ENCODE results near the gene BRAT1.

BRAT1 gene

GRCh38 chr7:2497500-2498336, 57.6 kb downstream of the BRAT1 start:
- Histone ChIP-seq H3K4me3 (ENCODE audit: low read length in 2 of 2) (no peak overlapping the region), H3K27me3 (ENCODE audit: control insufficient read depth in 1 of 2, insufficient read depth in 2 of 2, low read length in 2 of 2) (peaks cover 12 to 23% of the 10 kb centered on the region in 2 donors), H3K9ac (ENCODE audit: low read length in 2 of 2) (no peak overlapping the region), H3K36me3 (ENCODE audit: control insufficient read depth in 2 of 2, insufficient read depth in 2 of 2, low read length in 2 of 2) (no peaks in the 10 kb centered on the region), H3K4me1 (ENCODE audit: control insufficient read depth, insufficient read depth, low read length) (peaks cover 2% of the 10 kb centered on the region), H3K27ac (ENCODE audit: low read length) (no peak overlapping the region), H3K9me3 (ENCODE audit: control insufficient read depth in 2 of 2, low read length in 2 of 2) (no peaks in the 10 kb centered on the region)

GRCh38 chr7:2497065-2497464, 58.3 kb downstream of the BRAT1 start:
- Histone ChIP-seq H3K36me3 (ENCODE audit: control insufficient read depth in 2 of 2, insufficient read depth in 2 of 2, low read length in 2 of 2) (no peaks in the 10 kb centered on the region), H3K9ac (ENCODE audit: low read length in 2 of 2) (no peak overlapping the region), H3K27ac (ENCODE audit: low read length) (no peak overlapping the region), H3K4me1 (ENCODE audit: control insufficient read depth, insufficient read depth, low read length) (peaks cover 2% of the 10 kb centered on the region), H3K27me3 (ENCODE audit: control insufficient read depth in 1 of 2, insufficient read depth in 2 of 2, low read length in 2 of 2) (peaks cover 12 to 23% of the 10 kb centered on the region in 2 donors), H3K9me3 (ENCODE audit: control insufficient read depth in 2 of 2, low read length in 2 of 2) (no peaks in the 10 kb centered on the region), H3K4me3 (ENCODE audit: low read length in 2 of 2) (no peak overlapping the region)

GRCh38 chr7:2496375-2496774, 58.9 kb downstream of the BRAT1 start:
- H3K4me1 ChIP-seq (ENCODE audit: control insufficient read depth, insufficient read depth, low read length): peaks cover 2% of the 10 kb centered on the region

GRCh38 chr7:2495418-2496299, 59.7 kb downstream of the BRAT1 start:
- Histone ChIP-seq H3K27ac (ENCODE audit: low read length) (no peak overlapping the region), H3K9me3 (ENCODE audit: control insufficient read depth in 2 of 2, low read length in 2 of 2) (no peaks in the 10 kb centered on the region), H3K36me3 (ENCODE audit: control insufficient read depth in 2 of 2, insufficient read depth in 2 of 2, low read length in 2 of 2) (no peaks in the 10 kb centered on the region), H3K27me3 (ENCODE audit: control insufficient read depth in 1 of 2, insufficient read depth in 2 of 2, low read length in 2 of 2) (peaks cover 12 to 23% of the 10 kb centered on the region in 2 donors), H3K4me3 (ENCODE audit: low read length in 2 of 2) (no peak overlapping the region), H3K9ac (ENCODE audit: low read length in 2 of 2) (no peak overlapping the region), H3K4me1 (ENCODE audit: control insufficient read depth, insufficient read depth, low read length) (peaks cover 2% of the 10 kb centered on the region)

More at GRCh38 chr7:2496375-2496774, 58.9 kb downstream of the BRAT1 start:
- H3K27ac ChIP-seq (ENCODE audit: low read length): no peak overlapping the region
- H3K9me3 ChIP-seq (ENCODE audit: control insufficient read depth in 2 of 2, low read length in 2 of 2): no peaks in the 10 kb centered on the region
- H3K36me3 ChIP-seq (ENCODE audit: control insufficient read depth in 2 of 2, insufficient read depth in 2 of 2, low read length in 2 of 2): no peaks in the 10 kb centered on the region
- peaks cover 12 to 23% of the 10 kb centered on the region in 2 donors for H3K27me3 ChIP-seq (ENCODE audit: control insufficient read depth in 1 of 2, insufficient read depth in 2 of 2, low read length in 2 of 2)
- H3K4me3 ChIP-seq (ENCODE audit: low read length in 2 of 2): no peak overlapping the region
- H3K9ac ChIP-seq (ENCODE audit: low read length in 2 of 2): no peak overlapping the region

DNA sequence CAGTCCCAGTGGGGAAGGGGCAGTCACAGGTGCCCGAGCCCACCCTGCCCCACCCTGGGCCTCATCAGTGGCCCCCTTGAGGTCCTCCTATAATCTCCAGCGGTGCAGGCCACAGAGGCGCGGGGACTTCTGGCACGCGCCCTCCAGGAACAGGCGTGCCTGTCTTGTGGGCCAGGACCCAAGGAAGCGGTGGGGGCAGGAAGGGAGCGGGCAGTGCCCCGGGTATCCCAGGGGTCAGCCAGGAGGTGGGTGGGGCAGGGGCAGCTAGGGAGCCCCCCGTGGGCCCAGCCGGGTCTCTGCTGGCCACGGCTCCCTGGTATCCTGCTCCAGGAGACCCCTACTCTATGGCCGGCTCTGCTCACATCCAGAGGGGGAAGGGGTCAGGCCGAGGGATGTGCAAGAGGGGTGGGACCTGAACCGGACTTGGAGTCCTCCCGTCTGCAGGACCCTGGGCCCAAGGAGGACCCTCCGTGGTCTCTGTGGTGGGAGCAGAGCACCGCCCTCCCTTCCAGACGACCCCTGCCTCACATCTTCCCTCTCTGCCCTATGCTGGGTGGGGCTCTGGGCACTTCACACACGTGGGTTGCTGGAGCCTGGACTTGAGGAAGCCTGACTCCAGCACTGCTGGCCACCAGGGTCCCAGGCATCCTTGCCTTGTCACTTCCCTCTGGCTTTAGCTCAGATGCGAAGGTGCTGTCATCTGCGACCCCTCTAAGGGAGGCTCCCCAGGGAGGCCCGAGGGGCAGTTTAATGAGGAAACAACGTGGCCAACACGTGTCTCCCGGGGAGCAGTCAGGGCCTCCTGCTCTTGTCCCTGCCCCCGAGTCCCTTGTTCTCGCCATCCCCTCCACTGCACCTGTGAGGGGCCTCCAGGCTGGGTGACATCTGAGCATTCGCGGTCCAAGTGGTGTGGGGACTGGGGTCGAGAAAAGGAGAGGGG, 60.9 kb downstream of the BRAT1 start:
- H3K4me1 ChIP-seq (ENCODE audit: control insufficient read depth, insufficient read depth, low read length): peaks cover 6% of the 10 kb centered on the region
- no peaks in the 10 kb centered on the region for H3K9me3 ChIP-seq (ENCODE audit: control insufficient read depth in 2 of 2, low read length in 2 of 2)
- H3K4me3 ChIP-seq (ENCODE audit: low read length in 2 of 2): no peak overlapping the region
- no peak overlapping the region for H3K9ac ChIP-seq (ENCODE audit: low read length in 2 of 2)
- no peaks in the 10 kb centered on the region for H3K36me3 ChIP-seq (ENCODE audit: control insufficient read depth in 2 of 2, insufficient read depth in 2 of 2, low read length in 2 of 2)
- peaks cover 12 to 21% of the 10 kb centered on the region in 2 donors for H3K27me3 ChIP-seq (ENCODE audit: control insufficient read depth in 1 of 2, insufficient read depth in 2 of 2, low read length in 2 of 2)
- H3K27ac ChIP-seq (ENCODE audit: low read length): no peak overlapping the region

DNA sequence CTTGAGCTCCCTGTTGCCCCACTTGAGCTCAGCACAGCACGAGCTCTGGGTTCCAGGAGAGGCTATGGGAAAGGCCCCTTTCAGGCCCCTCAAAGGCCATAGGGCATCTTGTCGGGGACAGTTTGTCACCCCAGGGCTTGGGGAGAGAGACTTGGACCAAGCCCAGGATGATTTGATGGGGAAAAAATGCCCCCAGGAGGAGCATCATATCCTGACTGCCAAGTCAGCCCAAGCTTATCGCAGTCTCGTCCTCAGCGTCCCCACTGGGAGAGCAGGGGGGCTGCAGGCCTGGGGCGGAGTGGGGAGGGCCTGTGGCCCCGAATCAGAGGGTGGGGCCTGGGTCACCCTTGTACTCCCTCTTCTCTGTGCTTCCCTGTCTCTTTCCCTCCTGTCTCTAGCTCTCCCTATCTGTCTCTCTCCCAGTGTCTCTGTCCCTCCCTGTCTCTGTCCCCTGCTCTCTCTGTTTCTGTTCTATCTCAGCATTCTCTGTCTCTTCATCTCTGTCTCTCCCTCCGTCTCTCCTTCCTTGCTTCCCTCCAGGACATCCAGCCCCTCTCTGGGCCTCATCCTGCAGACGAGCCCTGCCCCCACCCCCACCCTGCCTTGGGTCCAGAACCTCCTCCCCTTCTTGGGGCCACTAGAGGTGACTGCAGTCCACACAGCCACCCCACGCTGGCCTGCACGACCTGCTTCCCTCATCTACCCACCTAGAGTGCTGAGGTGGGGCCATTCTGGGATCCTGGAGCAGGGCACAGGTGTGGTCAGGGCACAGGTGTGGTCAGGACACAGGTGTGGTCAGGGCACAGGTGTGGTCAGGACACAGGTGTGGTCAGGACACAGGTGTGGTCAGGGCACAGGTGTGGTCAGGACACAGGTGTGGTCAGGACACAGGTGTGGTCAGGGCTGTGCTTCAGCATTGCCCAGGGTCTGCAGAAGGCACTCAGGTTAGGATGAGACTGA, 61.8 kb downstream of the BRAT1 start:
- Histone ChIP-seq H3K27me3 (ENCODE audit: control insufficient read depth in 1 of 2, insufficient read depth in 2 of 2, low read length in 2 of 2) (peaks cover 9 to 12% of the 10 kb centered on the region in 2 donors), H3K4me1 (ENCODE audit: control insufficient read depth, insufficient read depth, low read length) (peaks cover 10% of the 10 kb centered on the region), H3K36me3 (ENCODE audit: control insufficient read depth in 2 of 2, insufficient read depth in 2 of 2, low read length in 2 of 2) (no peaks in the 10 kb centered on the region), H3K4me3 (ENCODE audit: low read length in 2 of 2) (no peak overlapping the region), H3K27ac (ENCODE audit: low read length) (no peak overlapping the region), H3K9ac (ENCODE audit: low read length in 2 of 2) (no peak overlapping the region), H3K9me3 (ENCODE audit: control insufficient read depth in 2 of 2, low read length in 2 of 2) (no peaks in the 10 kb centered on the region)

DNA sequence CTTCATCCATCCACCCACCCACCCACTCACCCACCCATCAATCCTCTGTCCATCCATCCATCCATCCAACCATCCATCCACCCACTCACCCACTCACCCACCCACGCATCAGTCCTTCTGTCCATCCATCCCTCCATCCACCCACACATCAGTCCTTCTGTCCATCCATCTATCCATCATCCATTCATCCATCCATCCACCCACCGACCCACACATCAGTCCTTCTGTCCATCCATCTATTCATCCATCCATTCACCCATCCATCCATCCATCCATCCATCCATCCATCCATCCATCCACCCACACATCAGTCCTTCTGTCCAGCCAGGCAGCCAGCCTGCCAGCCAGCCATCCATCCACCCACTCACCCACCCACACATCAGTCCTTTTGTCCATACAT, 63.3 kb downstream of the BRAT1 start:
- peaks cover 5 to 6% of the 10 kb centered on the region in 2 donors for H3K27me3 ChIP-seq (ENCODE audit: control insufficient read depth in 1 of 2, insufficient read depth in 2 of 2, low read length in 2 of 2)
- no peaks in the 10 kb centered on the region for H3K9me3 ChIP-seq (ENCODE audit: control insufficient read depth in 2 of 2, low read length in 2 of 2)
- no peak overlapping the region for H3K4me3 ChIP-seq (ENCODE audit: low read length in 2 of 2)
- no peak overlapping the region for H3K9ac ChIP-seq (ENCODE audit: low read length in 2 of 2)
- no peaks in the 10 kb centered on the region for H3K36me3 ChIP-seq (ENCODE audit: control insufficient read depth in 2 of 2, insufficient read depth in 2 of 2, low read length in 2 of 2)
- peaks cover 18% of the 10 kb centered on the region for H3K4me1 ChIP-seq (ENCODE audit: control insufficient read depth, insufficient read depth, low read length)
- H3K27ac ChIP-seq (ENCODE audit: low read length): no peak overlapping the region

DNA sequence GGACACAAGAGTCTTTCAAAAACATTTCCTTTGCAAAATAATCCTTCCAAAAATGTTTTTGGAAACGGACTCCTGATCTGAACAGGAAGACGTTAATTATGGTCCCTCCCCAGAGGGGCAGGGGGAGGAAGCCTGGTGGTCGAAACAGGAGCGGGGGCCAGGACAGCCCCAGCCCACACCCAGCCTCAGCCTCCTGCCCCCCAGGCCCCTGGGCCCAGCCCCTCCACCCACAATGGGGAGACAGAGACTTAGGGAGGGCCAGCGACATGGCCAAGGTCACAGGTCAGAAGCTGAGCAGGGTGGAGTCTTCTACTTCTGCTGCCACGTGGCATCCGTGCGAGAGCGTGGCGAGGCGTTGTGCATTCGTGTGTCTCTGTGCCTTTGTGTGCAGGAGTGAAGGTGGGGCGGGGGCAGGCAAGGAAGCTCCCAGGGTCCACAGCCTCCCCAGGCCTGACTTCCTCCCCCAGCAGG, 65.1 kb downstream of the BRAT1 start:
- Histone ChIP-seq H3K4me1 (ENCODE audit: control insufficient read depth, insufficient read depth, low read length) (peaks cover 18% of the 10 kb centered on the region), H3K4me3 (ENCODE audit: low read length in 2 of 2) (no peak overlapping the region), H3K36me3 (ENCODE audit: control insufficient read depth in 2 of 2, insufficient read depth in 2 of 2, low read length in 2 of 2) (no peaks in the 10 kb centered on the region), H3K27ac (ENCODE audit: low read length) (no peak overlapping the region), H3K27me3 (ENCODE audit: control insufficient read depth in 1 of 2, insufficient read depth in 2 of 2, low read length in 2 of 2) (peaks cover 0 to 6% of the 10 kb centered on the region in 2 donors), H3K9ac (ENCODE audit: low read length in 2 of 2) (no peak overlapping the region), H3K9me3 (ENCODE audit: control insufficient read depth in 2 of 2, low read length in 2 of 2) (no peaks in the 10 kb centered on the region)

- Histone ChIP-seq H3K9me3 (ENCODE audit: control insufficient read depth in 2 of 2, low read length in 2 of 2) (peaks cover 0 to under 1% of the 10 kb centered on the region in 2 donors), H3K9ac (ENCODE audit: low read length in 2 of 2) (no peak overlapping the region), H3K27me3 (ENCODE audit: control insufficient read depth in 1 of 2, insufficient read depth in 2 of 2, low read length in 2 of 2) (peaks cover 3 to 8% of the 10 kb centered on the region in 2 donors), H3K4me1 (ENCODE audit: control insufficient read depth, insufficient read depth, low read length) (peaks cover 16% of the 10 kb centered on the region), H3K27ac (ENCODE audit: low read length) (no peak overlapping the region), H3K36me3 (ENCODE audit: control insufficient read depth in 2 of 2, insufficient read depth in 2 of 2, low read length in 2 of 2) (no peaks in the 10 kb centered on the region), H3K4me3 (ENCODE audit: low read length in 2 of 2) (no peak overlapping the region)
Observed at GRCh38 chr7:2488681-2489080, 66.6 kb downstream of the BRAT1 start.

Measured in stomach smooth muscle (tissue), 2 donors.